Fibroblast of lung (primary cell): ENCODE data around the gene MLXIP. TPM values are rescaled to one million over a fixed set of nuclear protein-coding genes. Genes with fewer than 3 reads are reported as not detected.

Source experiments
- DNase-seq, 2 donors: peaks; one replicate each; pipeline versions ENCODE4 v3.0.0 to v3.0.0-alpha.2; 2010; ENCODE audit warnings: low read depth in 2 of 2
- H2AFZ ChIP-seq: 2 replicates; pipeline ENCODE4 v1.5.1; 2012; ENCODE audit warnings: low read length, control low read depth, inconsistent platforms
- H3K27ac ChIP-seq: 2 replicates; pipeline ENCODE4 v1.5.1; 2011; ENCODE audit warnings: low read length, control low read depth; ENCODE audit not compliant: insufficient read depth
- H3K27me3 ChIP-seq: 2 replicates; pipeline ENCODE4 v1.5.1; 2011; ENCODE audit warnings: mild to moderate bottlenecking, low read length; ENCODE audit not compliant: control insufficient read depth, insufficient read depth
- H3K36me3 ChIP-seq: 2 replicates; pipeline ENCODE4 v1.5.1; 2011; ENCODE audit warnings: low read length; ENCODE audit not compliant: control insufficient read depth, insufficient read depth
- H3K4me1 ChIP-seq: 2 replicates; pipeline ENCODE4 v1.5.1; 2011; ENCODE audit warnings: low read length; ENCODE audit not compliant: control insufficient read depth, insufficient read depth; ENCODE audit errors: extremely low read depth
- H3K4me2 ChIP-seq: 2 replicates; pipeline ENCODE4 v1.5.1; 2011; ENCODE audit warnings: low read length, control low read depth; ENCODE audit not compliant: insufficient read depth; ENCODE audit errors: extremely low read depth
- H3K4me3 ChIP-seq, 4 experiments: fragments of 200-600 bp in 1 of 4; sonication (generic) in 1 of 4; replicated peaks in 1 of 4; 2 replicates each; pipeline ENCODE4 v1.5.1; 2011 to 2016; ENCODE audit warnings: low read length in 4 of 4, low read depth in 3 of 4, mild to moderate bottlenecking in 3 of 4, control low read depth in 2 of 4, inconsistent platforms in 1 of 4, mixed read lengths in 1 of 4; ENCODE audit not compliant: insufficient read depth in 1 of 4; ENCODE audit errors: control extremely low read depth in 1 of 4
- H3K79me2 ChIP-seq: 2 replicates; pipeline ENCODE4 v1.5.1; 2012; ENCODE audit warnings: mild to moderate bottlenecking, low read length, inconsistent platforms; ENCODE audit not compliant: control insufficient read depth, insufficient read depth
- H3K9ac ChIP-seq: 2 replicates; pipeline ENCODE4 v1.5.1; 2011; ENCODE audit warnings: mild to moderate bottlenecking, low read length, control low read depth; ENCODE audit not compliant: insufficient read depth
- H3K9me3 ChIP-seq: 2 replicates; pipeline ENCODE4 v1.5.1; 2012; ENCODE audit warnings: low read depth, low read length; ENCODE audit not compliant: control insufficient read depth, insufficient read depth
- H4K20me1 ChIP-seq: 2 replicates; pipeline ENCODE4 v1.5.1; 2011; ENCODE audit warnings: low read length; ENCODE audit not compliant: control insufficient read depth, insufficient read depth; ENCODE audit errors: extremely low read depth
- EZH2 ChIP-seq: IDR thresholded peaks from 2 replicates; pipeline ENCODE4 v1.5.1; 2012; ENCODE audit warnings: low read length, control low read depth, mild to moderate bottlenecking; ENCODE audit errors: missing control alignments
- polyA plus RNA-seq, 2 donors: library from polyadenylated mRNA; depleted of rRNA in 1 of 2; stranded (reverse) in 1 of 2; unstranded in 1 of 2; fragments of >200 nt; gene quantifications; 2 replicates each; pipeline ENCODE4 v1.2.1, GENCODE V29; 2011 to 2012; ENCODE audit warnings: missing spikeins in 1 of 2
- total RNA-seq: library from RNA; depleted of rRNA; stranded (reverse); fragments of >200 nt; gene quantifications from 2 replicates; pipeline ENCODE4 v1.2.1, GENCODE V29; 2014
- TF ChIP-seq, protein P1 (sequence below), 2 donors: IDR thresholded peaks in 1 of 2; conservative IDR thresholded peaks in 1 of 2; 1 replicate in 1 of 2; 2 replicates in 1 of 2; pipeline ENCODE4 v1.5.1; 2011 to 2012; ENCODE audit warnings: low read length in 2 of 2, control low read depth in 1 of 2, inconsistent platforms in 1 of 2, low read depth in 1 of 2, mild to moderate bottlenecking in 1 of 2

MLXIP gene
- total and polyA plus RNA-seq, 2 donors (not counting 1 experiment from before 2014, with no cell fraction given), result 6.6 to 17.0 TPM

- Histone ChIP-seq H3K4me2 (no peak overlapping the region), H3K9me3 (no peaks in the 10 kb centered on the region), H3K9ac (no peak overlapping the region), H4K20me1 (no peaks in the 10 kb centered on the region), H3K27me3 (no peaks in the 10 kb centered on the region), H3K4me3 (no peak overlapping the region), H3K79me2 (no peaks in the 10 kb centered on the region), H3K36me3 (no peaks in the 10 kb centered on the region), H3K4me1 (peaks cover 5% of the 10 kb centered on the region), H2AFZ (no peak overlapping the region), H3K27ac (no peak overlapping the region)
- TF ChIP-seq EZH2, result no peak
- TF ChIP-seq, protein P1, sequence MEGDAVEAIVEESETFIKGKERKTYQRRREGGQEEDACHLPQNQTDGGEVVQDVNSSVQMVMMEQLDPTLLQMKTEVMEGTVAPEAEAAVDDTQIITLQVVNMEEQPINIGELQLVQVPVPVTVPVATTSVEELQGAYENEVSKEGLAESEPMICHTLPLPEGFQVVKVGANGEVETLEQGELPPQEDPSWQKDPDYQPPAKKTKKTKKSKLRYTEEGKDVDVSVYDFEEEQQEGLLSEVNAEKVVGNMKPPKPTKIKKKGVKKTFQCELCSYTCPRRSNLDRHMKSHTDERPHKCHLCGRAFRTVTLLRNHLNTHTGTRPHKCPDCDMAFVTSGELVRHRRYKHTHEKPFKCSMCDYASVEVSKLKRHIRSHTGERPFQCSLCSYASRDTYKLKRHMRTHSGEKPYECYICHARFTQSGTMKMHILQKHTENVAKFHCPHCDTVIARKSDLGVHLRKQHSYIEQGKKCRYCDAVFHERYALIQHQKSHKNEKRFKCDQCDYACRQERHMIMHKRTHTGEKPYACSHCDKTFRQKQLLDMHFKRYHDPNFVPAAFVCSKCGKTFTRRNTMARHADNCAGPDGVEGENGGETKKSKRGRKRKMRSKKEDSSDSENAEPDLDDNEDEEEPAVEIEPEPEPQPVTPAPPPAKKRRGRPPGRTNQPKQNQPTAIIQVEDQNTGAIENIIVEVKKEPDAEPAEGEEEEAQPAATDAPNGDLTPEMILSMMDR (conservative IDR thresholded peaks at IDR 0.05 in 1 of 2, IDR thresholded peaks at IDR 0.05 in 1 of 2; ENCODE audit: low read depth in 1 of 2, low read length in 2 of 2), result no peak
- DNase-seq, result peak in 1 of 2 donors; percentile 19
Observed at GRCh38 chr12:122152754-122153153, 74.2 kb downstream of the MLXIP start.

DNA sequence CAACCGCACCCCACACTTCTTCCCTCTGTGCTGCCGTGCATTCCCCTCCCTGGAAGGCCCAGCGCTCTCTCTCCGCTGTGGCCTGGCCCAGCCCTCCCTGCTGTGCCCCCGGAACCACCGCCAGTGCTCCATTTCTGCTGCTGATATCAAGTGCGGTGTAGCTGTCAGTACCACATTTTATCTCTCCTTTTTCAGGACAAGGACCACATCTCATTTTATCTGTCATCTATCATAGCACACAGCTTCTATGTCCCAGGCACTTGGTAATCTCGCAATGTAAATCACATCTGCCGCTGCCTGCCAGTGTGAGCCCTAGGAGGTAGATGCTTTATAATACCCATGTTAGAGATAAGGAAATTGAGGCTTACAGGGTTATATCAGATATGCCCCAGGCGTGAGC lies 77.1 kb downstream of the MLXIP start:
- Histone ChIP-seq H3K4me2 (no peak overlapping the region), H2AFZ (no peak overlapping the region), H3K36me3 (no peaks in the 10 kb centered on the region), H3K27me3 (no peaks in the 10 kb centered on the region), H3K4me1 (no peaks in the 10 kb centered on the region), H3K9ac (no peak overlapping the region), H3K79me2 (no peaks in the 10 kb centered on the region), H3K27ac (no peak overlapping the region), H3K9me3 (no peaks in the 10 kb centered on the region), H4K20me1 (no peaks in the 10 kb centered on the region), H3K4me3 (no peak overlapping the region)
- DNase-seq, result no peak
- TF ChIP-seq, protein P1 (conservative IDR thresholded peaks at IDR 0.05 in 1 of 2, IDR thresholded peaks at IDR 0.05 in 1 of 2; ENCODE audit: low read depth in 1 of 2, low read length in 2 of 2), result no peak
- TF ChIP-seq EZH2, result no peak

DNA sequence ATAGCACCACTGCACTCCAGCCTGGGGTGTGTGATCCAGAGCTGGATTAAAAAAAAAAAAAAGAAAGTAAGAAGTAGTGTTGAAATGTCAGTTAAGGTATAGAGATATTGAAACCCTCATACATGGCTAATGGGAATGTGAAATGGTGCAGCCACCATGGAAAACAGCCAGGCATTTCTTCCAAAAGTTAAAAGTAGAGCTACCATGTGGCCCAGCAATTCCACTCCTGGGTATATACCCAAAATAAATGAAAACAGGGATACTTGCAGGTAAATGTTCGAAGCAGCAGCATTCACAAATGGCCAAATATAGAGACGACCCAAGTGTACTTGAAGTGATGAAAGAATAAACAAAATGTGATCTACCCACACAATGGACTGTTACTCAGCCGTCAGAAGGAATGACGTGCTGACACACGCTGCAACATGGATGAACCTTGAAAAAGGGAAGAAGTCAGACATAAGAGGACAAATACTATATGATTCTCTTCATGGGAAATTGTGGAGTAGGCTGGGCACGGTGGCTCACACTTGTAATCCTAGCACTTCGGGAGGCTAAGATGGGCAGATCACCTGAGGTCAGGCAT lies 80.2 kb downstream of the MLXIP start:
- Histone ChIP-seq H2AFZ (no peak overlapping the region), H3K4me3 (no peak overlapping the region), H3K79me2 (no peaks in the 10 kb centered on the region), H4K20me1 (no peaks in the 10 kb centered on the region), H3K9ac (no peak overlapping the region), H3K27me3 (no peaks in the 10 kb centered on the region), H3K4me1 (no peaks in the 10 kb centered on the region), H3K9me3 (no peaks in the 10 kb centered on the region), H3K27ac (no peak overlapping the region), H3K36me3 (no peaks in the 10 kb centered on the region), H3K4me2 (no peak overlapping the region)
- no peak for DNase-seq
- TF ChIP-seq, protein P1 (conservative IDR thresholded peaks at IDR 0.05 in 1 of 2, IDR thresholded peaks at IDR 0.05 in 1 of 2; ENCODE audit: low read depth in 1 of 2, low read length in 2 of 2), result no peak
- no peak for TF ChIP-seq EZH2
